ENCODE measurements around the gene TMEM132A. TPM values are rescaled to one million over a fixed set of nuclear protein-coding genes. Genes with fewer than 3 reads are reported as not detected.

Gene TMEM132A
- total and polyA plus RNA-seq, 10 of the 15 experiments (the other 5 are each of a cell fraction or from before 2014, with no cell fraction given) = 0.16 to 25.0 (median 4.3) TPM

DNA sequence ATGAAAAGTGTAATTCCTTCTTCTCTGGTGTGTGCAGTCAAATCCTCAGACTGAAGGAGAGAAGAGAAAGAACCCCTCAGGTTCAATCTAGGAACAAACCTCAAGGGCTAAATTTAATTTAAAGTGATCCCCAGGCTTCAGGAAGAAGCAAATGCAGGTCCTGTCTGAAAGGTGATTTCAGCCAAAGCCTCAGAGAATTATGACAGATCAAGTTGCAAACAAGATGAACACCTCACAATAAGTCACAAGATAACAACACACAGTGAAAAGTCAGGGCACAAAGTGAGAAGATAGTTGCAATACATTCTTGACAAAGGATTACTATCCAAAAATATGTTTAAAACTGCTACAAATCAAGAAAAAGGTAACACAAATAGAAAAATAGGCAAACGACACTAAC is 45.2 kb upstream of the TMEM132A start:
- H3K79me2 ChIP-seq (ENCODE audit: control insufficient read depth, insufficient read depth, low read length) = no peaks in the 10 kb centered on the region
- H3K36me3 ChIP-seq (ENCODE audit: control insufficient read depth in 2 of 2, insufficient read depth in 2 of 2, low read length in 1 of 2) = peaks cover 0 to 5% of the 10 kb centered on the region in 2 experiments; a peak in 3 of 4 replicates
- SMC1A ChIA-PET (ENCODE audit: uncharacterized antibody, unreplicated experiment) = no interaction called here
- CTCF ChIA-PET = no interaction called here
- H3K4me2 ChIP-seq (ENCODE audit: control insufficient read depth, insufficient read depth) = no peak overlapping the region
- H3K4me1 ChIP-seq (ENCODE audit: control insufficient read depth, insufficient read depth, low read length) = no peaks in the 10 kb centered on the region
- RAD21 ChIA-PET (ENCODE audit: unreplicated experiment) = no interaction called here
- no peak overlapping the region for H3K4me3 ChIP-seq
- no peak overlapping the region for H2AFZ ChIP-seq (ENCODE audit: control insufficient read depth, low read depth, low read length)
- no peak overlapping the region for H3K27ac ChIP-seq (ENCODE audit: control insufficient read depth, insufficient read depth)
- no TSS peak for BruUV-seq (replicated peaks)
- WGBS (ENCODE audit: insufficient coverage, insufficient replicate concordance, low lambda C conversion rate, missing lambda C conversion rate) = 94% methylated on average over 1 of the region's 1 CpG
- POLR2A ChIA-PET = no interaction called here
- H4K20me1 ChIP-seq (ENCODE audit: control insufficient read depth, insufficient read depth) = no peaks in the 10 kb centered on the region; the same call in 1 of the 2 replicates
- ATAC-seq (no peak), FAIRE-seq (no peak), DNase-seq (ENCODE audit: low read depth, low spot score) (no peak)
- H3K9ac ChIP-seq (ENCODE audit: control insufficient read depth, insufficient read depth, low read length) = no peak overlapping the region
- no peaks in the 10 kb centered on the region for H3K27me3 ChIP-seq (replicated peaks in 1 of 2; ENCODE audit: control insufficient read depth in 2 of 2, insufficient read depth in 2 of 2, low read length in 1 of 2)
- intact Hi-C loops (cut with micrococcal nuclease; ENCODE audit: unreplicated experiment) = no loop called here
- in situ Hi-C loops (cut with MboI) = no loop called here
- H3K9me3 ChIP-seq (replicated peaks; ENCODE audit: control insufficient read depth, insufficient read depth, low read length) = no peaks in the 10 kb centered on the region
- TF ChIP-seq SMARCA5 (IDR thresholded peaks at IDR 0.05) (no peak), PAX8 (IDR thresholded peaks at IDR 0.05) (no peak), WRNIP1 (IDR thresholded peaks at IDR 0.05; ENCODE audit: borderline replicate concordance, low read depth, low read length) (no peak), DPF2 (IDR thresholded peaks at IDR 0.05) (no peak)

GRCh38 chr11:60879971-60880588 is 44.2 kb upstream of the TMEM132A start:
- Histone ChIP-seq H4K20me1 (ENCODE audit: control insufficient read depth, insufficient read depth) (no peaks in the 10 kb centered on the region; the same call in 1 of the 2 replicates), H3K79me2 (ENCODE audit: control insufficient read depth, insufficient read depth, low read length) (no peaks in the 10 kb centered on the region), H3K4me1 (ENCODE audit: control insufficient read depth, insufficient read depth, low read length) (no peaks in the 10 kb centered on the region), H3K4me2 (ENCODE audit: control insufficient read depth, insufficient read depth) (no peak overlapping the region), H3K9ac (ENCODE audit: control insufficient read depth, insufficient read depth, low read length) (no peak overlapping the region), H3K36me3 (ENCODE audit: control insufficient read depth in 2 of 2, insufficient read depth in 2 of 2, low read length in 1 of 2) (peaks cover 0 to 5% of the 10 kb centered on the region in 2 experiments; a peak in 3 of 4 replicates), H2AFZ (ENCODE audit: control insufficient read depth, low read depth, low read length) (no peak overlapping the region), H3K9me3 (replicated peaks; ENCODE audit: control insufficient read depth, insufficient read depth, low read length) (no peaks in the 10 kb centered on the region), H3K27ac (ENCODE audit: control insufficient read depth, insufficient read depth) (no peak overlapping the region), H3K4me3 (no peak overlapping the region), H3K27me3 (replicated peaks in 1 of 2; ENCODE audit: control insufficient read depth in 2 of 2, insufficient read depth in 2 of 2, low read length in 1 of 2) (no peaks in the 10 kb centered on the region)
- in situ Hi-C loops (cut with MboI) (no loop called here), intact Hi-C loops (cut with micrococcal nuclease; ENCODE audit: unreplicated experiment) (no loop called here)
- CTCF ChIA-PET = no interaction called here
- RAD21 ChIA-PET (ENCODE audit: unreplicated experiment) = no interaction called here
- FAIRE-seq = no peak
- SMC1A ChIA-PET (ENCODE audit: uncharacterized antibody, unreplicated experiment) = no interaction called here
- no TSS peak for BruUV-seq (replicated peaks)
- no peak for ATAC-seq
- no peak for TF ChIP-seq SMAD1 (IDR thresholded peaks at IDR 0.05; ENCODE audit: low read depth, partially characterized antibody)
- no peak for TF ChIP-seq E2F8 (IDR thresholded peaks at IDR 0.05; ENCODE audit: low read depth, partially characterized antibody)
- TF ChIP-seq NFIC (IDR thresholded peaks at IDR 0.05; ENCODE audit: low read depth, low read length) = no peak
- TF ChIP-seq MTA2 (IDR thresholded peaks at IDR 0.05; ENCODE audit: low read depth) = no peak
- TF ChIP-seq, protein P1, sequence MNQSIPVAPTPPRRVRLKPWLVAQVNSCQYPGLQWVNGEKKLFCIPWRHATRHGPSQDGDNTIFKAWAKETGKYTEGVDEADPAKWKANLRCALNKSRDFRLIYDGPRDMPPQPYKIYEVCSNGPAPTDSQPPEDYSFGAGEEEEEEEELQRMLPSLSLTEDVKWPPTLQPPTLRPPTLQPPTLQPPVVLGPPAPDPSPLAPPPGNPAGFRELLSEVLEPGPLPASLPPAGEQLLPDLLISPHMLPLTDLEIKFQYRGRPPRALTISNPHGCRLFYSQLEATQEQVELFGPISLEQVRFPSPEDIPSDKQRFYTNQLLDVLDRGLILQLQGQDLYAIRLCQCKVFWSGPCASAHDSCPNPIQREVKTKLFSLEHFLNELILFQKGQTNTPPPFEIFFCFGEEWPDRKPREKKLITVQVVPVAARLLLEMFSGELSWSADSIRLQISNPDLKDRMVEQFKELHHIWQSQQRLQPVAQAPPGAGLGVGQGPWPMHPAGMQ (IDR thresholded peaks at IDR 0.05; ENCODE audit: borderline replicate concordance) = no peak
- no peak for TF ChIP-seq TCF7 (IDR thresholded peaks at IDR 0.05; ENCODE audit: borderline replicate concordance)
- TF ChIP-seq SPI1 (IDR thresholded peaks at IDR 0.05; ENCODE audit: borderline replicate concordance, insufficient read depth, low read depth, low read length) = no peak
- no peak for TF ChIP-seq MEF2A (IDR thresholded peaks at IDR 0.05; ENCODE audit: insufficient read depth, low read depth, low read length)
- no peak for TF ChIP-seq IRF4 (IDR thresholded peaks at IDR 0.05; ENCODE audit: low read depth, low read length)
- no peak for TF ChIP-seq NFYA (IDR thresholded peaks at IDR 0.05; ENCODE audit: borderline replicate concordance, low read depth, low read length)
- WGBS (ENCODE audit: insufficient coverage, insufficient replicate concordance, low lambda C conversion rate, missing lambda C conversion rate) = 81% methylated on average over 5 of the region's 5 CpGs
- POLR2A ChIA-PET = no interaction called here
- DNase-seq (ENCODE audit: low read depth, low spot score) = no peak
